Measurements from ENCODE around the gene TANGO6.

DNA sequence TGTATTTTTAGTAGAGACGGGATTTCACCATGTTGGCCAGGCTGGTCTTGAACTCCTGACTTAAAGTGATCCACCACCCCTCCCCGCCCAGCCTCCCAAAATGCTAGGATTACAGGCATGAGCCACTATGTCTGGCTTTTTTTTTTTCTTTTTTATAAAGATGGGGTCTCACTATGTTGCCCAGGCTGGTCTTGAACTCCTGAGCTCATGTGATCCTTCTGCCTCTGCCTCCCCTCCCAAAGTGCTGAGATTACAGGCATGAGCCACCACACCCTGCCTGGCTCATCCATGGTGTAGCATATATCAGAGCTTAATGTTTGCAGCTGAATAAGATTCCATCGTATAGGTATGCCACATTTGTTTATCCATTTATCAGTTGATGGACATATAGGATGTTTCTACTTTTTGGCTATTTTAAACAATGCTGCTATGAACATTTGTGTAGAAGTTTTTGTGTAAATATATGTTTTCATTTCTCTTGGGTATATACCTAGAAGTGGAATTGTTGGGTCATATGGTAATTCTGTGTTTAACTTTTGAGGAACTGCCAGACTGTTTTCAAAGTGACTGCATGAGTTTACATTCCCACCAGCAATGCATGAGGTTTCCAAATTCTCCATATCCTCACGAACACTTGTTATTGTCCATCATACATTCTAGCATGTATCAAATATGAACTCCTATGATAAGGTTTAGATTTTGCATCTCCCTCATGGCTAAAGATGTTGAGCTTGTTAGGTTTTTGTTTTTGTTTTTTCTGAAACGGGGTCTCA is 206.5 kb downstream of the TANGO6 start:
- TF ChIP-seq POLR2A (IDR thresholded peaks at IDR 0.05) (no peak), CTCF (IDR thresholded peaks at IDR 0.05) (no peak), EP300 (IDR thresholded peaks at IDR 0.05) (no peak)

Measured in ovary (tissue), 3 donors.